HG02642 (cell line): ENCODE results near the gene SMPX.
"Not testable (repeated sequence)": the region's sequence is repeated elsewhere in the genome, so short reads cannot be mapped to it uniquely, and the experiment has no call there.

Source experiments
- ATAC-seq: cut with Tn5 transposase; IDR thresholded peaks from one replicate; pipeline ENCODE4 v1.9.1; 2021; ENCODE audit warnings: mild to moderate bottlenecking; ENCODE audit not compliant: unreplicated experiment, poor library complexity

The SMPX gene

GRCh38 chrX:21757960-21758359, at the start of gene SMPX:
Gene SMPX (minus strand): TSS chrX:21758116. CDS start chrX:21754290, 3,826 bp downstream.
- ATAC-seq, result no peak

GRCh38 chrX:21806691-21807090, 48.8 kb upstream of the SMPX start:
- no peak for ATAC-seq

GRCh38 chrX:21802839-21803238, 44.9 kb upstream of the SMPX start:
- no peak for ATAC-seq

- no peak for ATAC-seq
Measured at GRCh38 chrX:21802054-21802670, 44.2 kb upstream of the SMPX start.

GRCh38 chrX:21800344-21800770, 42.4 kb upstream of the SMPX start:
- peak; percentile 59 for ATAC-seq

- no peak for ATAC-seq
Measured at GRCh38 chrX:21799767-21800166, 41.9 kb upstream of the SMPX start.

- no peak for ATAC-seq
Measured at GRCh38 chrX:21798677-21799219, 40.8 kb upstream of the SMPX start.

- no peak for ATAC-seq
Measured at GRCh38 chrX:21781976-21782375, 24.1 kb upstream of the SMPX start.

- no peak for ATAC-seq
Measured at GRCh38 chrX:21781525-21781924, 23.6 kb upstream of the SMPX start.

- no peak for ATAC-seq
Measured at GRCh38 chrX:21779095-21779494, 21.2 kb upstream of the SMPX start.

- no peak for ATAC-seq
Measured at GRCh38 chrX:21778236-21778635, 20.3 kb upstream of the SMPX start.

GRCh38 chrX:21775128-21775527, 17.2 kb upstream of the SMPX start:
- not testable (repeated sequence) for ATAC-seq

GRCh38 chrX:21773036-21773435, 15.1 kb upstream of the SMPX start:
- ATAC-seq, result not testable (repeated sequence)

- ATAC-seq, result no peak
Measured at GRCh38 chrX:21770631-21771321, 12.9 kb upstream of the SMPX start.

GRCh38 chrX:21766101-21766500, 8.2 kb upstream of the SMPX start:
- ATAC-seq, result no peak

- ATAC-seq, result no peak
Measured at GRCh38 chrX:21764008-21764407, 6.1 kb upstream of the SMPX start.

GRCh38 chrX:21758488-21758887, 572 bp upstream of the SMPX start:
- ATAC-seq, result no peak

GRCh38 chrX:21756785-21757529, 959 bp downstream of the SMPX start:
- ATAC-seq, result no peak

GRCh38 chrX:21749924-21750323, 8.0 kb downstream of the SMPX start:
- no peak for ATAC-seq

- ATAC-seq, result no peak
Measured at GRCh38 chrX:21748235-21748634, 9.7 kb downstream of the SMPX start.

- ATAC-seq, result no peak
Measured at GRCh38 chrX:21747558-21747957, 10.4 kb downstream of the SMPX start.
